Activated CD4-positive, alpha-beta T cell treated with anti-CD3 and anti-CD28 coated beads, Interleukin-2, amount 50 U/mL, for 1 hour (primary cell): ENCODE data around the gene UCN2.
A peak's percentile ranks its signal among the peaks of the same experiment; 100 is the strongest.
"Not testable (repeated sequence)": the region's sequence is repeated elsewhere in the genome, so short reads cannot be mapped to it uniquely, and the experiment has no call there.

Source experiments
- DNase-seq: peaks from one replicate; pipeline ENCODE4 v3.0.0-alpha.2; 2020

The UCN2 gene

GRCh38 chr3:48560648-48561018 lies 2.9 kb downstream of the UCN2 start:
- no peak for DNase-seq

DNA sequence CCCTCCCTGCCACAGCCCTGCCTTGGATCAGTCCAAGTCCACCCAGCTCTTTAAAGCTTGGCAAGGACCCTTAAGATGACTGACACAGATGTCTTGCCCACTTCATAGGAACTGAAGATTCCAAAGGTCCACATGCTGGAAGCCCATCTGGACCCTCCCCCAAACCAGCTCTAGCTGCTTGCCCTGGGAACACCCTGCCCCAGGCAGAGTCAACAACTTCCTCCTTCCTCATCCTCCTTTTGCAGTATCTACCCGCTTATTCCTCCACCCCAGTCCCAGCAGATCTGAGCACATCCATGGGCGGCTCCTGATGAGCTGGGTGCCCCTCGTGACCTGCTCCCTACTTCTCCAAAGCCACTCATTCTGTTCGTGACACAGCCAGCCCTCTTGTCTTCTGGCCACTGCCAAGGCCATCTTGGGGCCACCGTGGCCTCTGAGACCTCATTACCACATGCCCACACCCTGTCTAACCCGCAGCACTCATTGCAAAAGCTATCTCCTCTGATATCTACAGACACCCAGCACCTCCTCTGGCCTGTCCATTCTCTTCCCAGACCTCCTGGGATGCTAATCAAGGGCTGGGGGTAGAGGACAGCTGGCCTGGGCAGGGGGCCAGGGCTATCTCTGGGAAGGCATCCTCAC lies 5.0 kb downstream of the UCN2 start:
- no peak for DNase-seq

DNA sequence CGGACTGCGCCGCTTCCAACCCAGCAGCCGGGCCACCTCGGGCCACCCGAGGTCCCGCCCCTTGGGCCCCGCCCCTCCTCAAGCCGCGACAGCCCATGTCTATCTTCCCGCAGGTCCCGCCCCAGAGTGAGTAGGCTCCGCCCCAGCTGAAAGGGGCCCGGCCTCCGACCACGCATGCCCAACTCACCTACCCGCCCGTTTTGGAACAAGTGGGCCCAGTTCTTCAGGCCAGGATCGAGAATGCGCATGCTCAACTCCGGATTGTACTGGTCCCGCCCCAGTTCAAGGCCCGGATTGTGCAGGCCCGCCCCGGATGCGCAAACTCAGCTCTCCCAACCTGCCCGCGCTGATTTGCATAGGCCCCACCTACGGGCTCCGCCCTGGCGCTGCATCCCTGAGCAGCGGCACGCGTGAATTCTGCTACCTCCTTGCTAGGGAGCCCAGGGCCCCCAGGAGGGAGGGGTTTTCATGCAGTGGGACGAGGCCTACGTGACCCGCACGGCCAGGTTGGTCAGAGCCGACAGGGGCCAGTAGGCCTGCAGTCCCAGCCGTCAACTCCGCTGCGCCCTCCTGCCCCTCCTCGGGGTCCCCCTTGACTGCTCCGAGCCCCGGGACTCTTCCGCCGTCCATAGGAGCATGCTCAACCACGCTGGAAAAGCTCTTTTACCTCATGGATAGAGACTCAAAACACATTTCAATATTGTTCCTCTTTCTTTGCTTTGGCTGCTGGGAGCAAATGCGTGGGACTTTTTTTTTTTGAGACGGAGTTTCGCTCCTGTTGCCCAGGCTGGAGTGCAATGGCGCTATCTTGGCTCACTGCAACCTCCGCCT lies 6.6 kb downstream of the UCN2 start, which contains the start of gene PFKFB4:
PFKFB4 (minus strand) TSS at position 8 of the 831 bp plus-strand sequence. CDS start 26 bp downstream, outside the sequence.
- peak; percentile 99 for DNase-seq

DNA sequence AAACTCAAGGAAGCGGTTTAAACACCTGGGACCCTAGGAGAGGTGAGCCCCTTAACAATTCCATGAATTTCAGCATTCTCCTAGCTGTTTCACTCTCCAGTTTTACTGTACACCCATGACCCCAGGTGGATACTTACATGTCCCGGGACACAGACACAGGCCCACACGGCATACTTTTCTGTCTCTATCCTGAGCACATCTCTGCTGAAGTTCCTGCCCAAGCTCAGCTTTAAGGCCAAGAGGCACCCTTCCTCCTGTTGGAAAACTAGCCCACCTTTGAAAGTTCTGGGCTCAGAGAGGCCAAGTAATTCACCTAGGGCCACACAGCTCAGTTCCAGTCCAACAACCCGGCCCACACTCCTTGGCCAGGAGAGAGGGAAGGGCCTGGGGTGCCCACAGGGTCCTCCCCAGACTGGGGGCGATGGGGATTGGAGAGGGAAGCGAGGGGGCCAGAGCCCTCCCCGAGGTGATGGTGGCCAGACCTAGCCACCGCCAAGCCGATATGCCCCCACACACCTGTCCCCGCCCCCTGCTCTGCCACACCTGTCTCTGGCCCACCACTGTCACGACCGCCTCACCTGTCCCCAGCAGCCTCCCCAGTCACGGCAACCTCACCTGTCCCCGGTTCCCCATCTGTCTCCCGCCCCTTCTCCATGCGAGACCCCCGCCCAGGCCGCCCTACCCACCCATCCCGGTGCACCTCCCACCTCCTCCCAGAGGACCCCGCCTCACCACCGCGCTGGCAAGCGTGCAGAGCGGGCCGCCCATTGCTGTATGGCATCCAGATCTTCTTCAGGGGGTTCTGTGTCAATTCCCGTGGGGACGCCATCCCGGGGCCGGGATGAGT lies 7.4 kb downstream of the UCN2 start:
- no peak for DNase-seq

- DNase-seq, result no peak
These were observed 8.2 kb downstream of the UCN2 start for GRCh38 chr3:48555231-48555948.

- no peak for DNase-seq
These were observed 9.4 kb downstream of the UCN2 start for GRCh38 chr3:48553886-48554845.

DNA sequence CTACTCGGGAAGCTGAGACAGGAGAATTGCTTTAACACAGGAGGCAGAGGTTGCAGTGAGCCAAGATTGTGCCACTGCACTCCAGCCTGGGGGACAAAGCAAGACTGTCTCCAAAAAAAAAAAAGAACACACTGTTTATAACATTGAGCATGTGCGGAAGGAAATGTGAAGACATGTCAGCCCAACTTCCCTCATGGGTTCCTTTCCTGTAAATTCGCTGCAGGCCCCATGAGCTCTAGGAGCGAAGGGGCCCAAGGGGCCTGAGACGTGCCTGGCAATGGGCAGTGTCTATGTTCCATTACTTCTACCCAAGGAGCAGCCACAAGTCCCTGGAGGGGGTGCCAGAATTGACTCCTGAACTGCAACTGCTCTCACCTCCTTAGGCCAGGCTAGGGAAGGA lies 10.2 kb downstream of the UCN2 start:
- DNase-seq, result no peak

DNA sequence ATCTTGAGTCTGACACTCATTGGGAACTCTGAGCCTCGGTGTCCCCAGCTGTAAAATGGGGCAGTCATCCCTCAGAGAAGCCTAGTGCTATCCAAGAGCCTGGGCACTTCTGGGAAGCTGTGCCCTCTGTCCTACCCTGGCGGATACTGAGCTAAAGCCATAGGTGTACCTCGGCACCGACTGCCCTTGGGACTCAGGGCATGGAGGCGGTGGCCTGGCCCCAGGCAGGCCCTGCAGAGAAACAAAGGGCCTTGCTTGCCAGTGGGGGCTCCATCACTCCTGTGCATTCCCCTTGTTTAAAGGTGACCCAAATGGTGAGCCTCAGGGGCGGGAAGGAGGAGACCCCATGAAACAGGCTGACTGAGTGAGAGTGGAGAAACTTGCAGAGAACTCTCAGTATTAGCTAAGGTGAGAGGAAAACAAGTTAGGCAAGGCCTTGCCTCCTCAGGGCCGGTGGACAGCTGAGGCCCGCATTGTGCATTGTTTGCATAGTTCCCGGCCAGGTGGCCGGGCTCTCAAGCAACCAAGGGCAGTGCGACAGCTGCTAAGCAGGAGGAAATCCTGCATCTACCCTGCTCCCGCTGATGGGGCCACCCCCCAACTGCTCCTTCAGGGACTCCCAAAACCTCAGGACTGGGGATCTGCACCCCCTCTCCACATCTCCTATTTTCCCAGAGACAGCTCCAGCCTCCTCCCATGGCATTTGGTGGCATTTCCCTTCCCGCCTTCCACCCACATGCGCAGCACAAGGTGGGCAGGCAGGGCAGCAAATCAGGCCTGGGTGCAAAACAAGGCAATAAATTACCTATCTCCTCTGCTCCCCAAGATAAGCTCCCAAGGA lies 11.2 kb downstream of the UCN2 start:
- DNase-seq, result no peak

- DNase-seq, result not testable (repeated sequence)
These were observed 11.9 kb downstream of the UCN2 start for GRCh38 chr3:48551651-48552050.

DNA sequence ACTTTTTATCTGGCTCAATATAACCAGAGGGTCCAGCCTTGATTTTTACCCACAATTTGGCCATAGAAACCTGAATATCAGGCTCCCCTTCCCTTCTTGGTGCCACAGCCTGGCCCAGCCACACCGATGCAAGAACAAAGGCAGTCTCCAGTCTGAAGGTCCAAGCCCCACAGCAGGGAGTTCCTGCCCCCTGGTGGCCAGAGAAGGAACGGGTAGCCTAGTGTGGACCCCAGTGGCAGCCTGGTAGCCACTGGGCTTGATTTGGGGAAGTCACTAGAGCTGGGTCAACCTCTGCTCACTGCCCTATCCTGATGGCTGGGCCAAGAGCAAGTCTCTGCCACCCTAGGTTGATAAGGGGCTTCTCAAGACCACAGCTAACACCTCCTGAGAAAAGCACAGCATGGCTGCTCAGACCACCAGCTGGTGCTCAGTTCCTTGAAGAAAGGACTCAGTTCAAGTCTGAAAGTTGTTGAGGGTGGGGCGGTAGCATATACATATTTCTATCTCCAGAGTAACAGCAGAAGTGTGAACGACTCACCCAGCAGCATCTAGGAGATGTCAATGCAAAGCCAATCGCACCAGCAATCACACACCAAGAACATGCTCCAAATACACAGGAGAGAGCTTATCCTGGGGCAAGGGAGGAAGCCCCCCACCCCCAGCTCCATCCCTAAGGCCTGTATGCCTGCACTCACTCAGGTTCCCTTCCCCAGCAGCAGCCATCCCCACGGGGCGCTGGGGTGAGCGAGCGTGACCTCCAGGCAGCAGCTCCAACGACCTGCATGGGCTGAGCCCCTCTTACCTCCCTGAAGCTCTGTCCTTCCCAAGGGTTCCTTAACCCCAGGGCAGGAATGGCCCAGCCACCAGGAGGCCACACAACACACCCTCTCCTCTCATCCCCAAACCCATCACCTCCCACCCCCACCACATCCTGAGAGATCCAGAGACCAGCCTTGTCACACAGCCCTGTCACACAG lies 14.6 kb downstream of the UCN2 start:
- DNase-seq, result peak; percentile 85

- no peak for DNase-seq
These were observed 15.5 kb downstream of the UCN2 start for GRCh38 chr3:48548126-48548525.

DNA sequence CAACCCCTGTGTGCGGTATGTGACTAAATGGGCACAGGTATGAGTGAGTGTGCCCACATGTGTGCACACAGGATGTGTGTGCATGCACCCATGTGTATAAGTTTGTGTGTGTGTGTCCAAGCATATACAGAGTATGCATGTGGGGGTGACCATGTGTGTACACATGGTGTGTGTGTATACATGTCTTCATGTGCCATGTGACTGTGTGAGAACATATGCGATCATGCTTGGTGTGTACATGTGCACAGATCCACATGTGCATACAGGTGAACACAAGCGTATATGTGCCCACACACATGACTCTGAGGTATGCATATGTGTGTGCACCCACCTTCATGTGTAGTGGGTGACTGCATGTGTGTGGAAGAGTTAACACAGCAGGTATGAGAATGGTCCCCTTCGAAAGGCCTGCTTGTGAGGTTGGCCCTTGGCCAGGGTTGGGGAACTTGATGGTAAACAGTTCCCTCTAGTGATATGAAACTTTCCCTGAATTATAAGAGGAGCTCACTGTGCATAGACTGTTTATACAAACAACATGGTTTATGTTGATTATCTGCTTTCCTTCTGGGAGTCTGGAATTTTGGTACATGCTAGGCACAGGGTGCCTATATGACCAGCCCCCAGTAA lies 17.3 kb downstream of the UCN2 start:
- DNase-seq, result no peak

GRCh38 chr3:48544141-48544540 lies 19.4 kb downstream of the UCN2 start:
- DNase-seq, result no peak

DNA sequence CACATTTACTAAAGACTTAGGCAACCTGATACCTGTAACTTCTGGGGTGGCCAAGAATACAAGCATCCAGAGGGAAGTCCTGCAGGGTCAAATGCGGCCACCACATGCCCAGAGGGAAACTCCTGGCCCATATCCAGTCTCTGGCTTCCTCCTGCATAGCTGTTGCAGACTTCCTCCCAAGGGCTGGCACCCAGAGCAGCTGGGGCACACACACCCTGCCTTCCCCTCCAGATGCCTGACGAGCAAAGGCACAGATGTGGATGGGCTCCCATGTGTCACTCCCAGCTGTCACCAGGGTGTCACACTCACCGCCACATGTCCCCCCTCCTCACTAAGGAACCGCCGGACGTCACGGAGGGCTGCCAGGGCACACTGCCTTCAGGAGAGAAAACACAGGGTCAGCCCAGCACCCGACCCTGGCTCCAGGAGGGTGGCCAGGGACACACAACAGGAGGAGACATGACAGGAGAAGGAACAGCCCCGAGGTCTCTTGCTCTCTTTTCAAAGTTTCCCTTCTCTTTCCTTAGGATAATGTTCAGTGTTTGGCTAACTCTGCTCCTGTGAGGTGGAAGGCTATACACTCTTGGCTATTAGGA lies 20.2 kb downstream of the UCN2 start:
- no peak for DNase-seq

DNA sequence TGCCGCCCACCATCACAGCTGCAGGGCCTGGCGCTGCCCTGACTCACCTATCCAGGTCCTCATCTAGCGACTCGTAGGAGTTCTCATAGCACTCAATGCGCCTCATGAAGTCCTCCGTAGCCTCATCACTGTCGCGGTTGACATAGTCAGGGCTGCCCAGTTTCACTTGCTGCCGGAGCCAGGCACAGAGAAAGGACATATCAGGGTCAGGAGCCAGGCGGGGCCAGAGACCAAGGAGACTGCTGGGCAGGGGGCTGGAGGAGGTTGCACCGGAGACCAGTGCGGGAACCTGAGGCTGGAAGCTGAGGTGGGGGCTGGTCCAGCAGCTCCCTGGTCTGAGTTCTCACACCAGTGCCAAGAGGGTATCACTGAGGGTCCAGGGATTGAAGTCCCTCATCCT lies 25.1 kb downstream of the UCN2 start:
- no peak for DNase-seq

DNA sequence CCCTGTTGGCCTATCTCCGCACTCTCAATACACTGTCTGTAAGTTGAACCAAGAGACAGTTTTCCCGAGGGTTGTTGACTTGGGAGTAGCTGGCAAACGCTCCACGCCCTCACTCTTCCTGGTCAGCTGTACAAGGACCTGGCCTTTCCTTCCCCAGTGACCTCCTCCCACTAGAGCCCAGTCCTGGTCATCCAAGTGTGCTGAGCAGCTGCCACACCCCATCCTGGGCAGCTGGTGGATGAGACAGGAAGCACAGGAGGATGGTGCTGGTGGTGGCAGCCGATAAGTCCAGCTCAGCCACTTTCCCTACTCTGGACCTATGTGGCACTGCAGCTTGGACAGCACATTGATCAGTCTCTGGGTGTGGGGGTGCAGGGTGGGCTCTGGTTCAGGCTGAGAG lies 26.8 kb downstream of the UCN2 start:
- no peak for DNase-seq

DNA sequence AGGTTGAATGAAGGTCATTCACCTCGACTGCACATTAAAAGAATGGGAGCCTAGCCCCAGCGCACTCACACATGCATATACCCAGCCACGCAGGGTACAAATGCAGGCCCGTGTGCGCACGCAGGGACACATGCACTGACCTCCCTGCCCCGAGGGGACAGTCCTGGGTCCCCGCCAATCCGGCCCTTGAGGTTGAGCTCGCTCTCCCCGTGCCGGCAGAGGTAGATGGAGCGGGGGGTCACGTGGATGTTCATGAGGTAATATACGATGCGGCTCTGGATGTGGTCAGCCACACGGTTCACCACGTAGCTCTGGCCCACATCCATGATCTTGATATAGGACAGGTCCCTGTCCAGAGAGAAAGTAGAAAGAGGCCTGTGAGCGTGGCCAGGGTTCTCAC lies 27.5 kb downstream of the UCN2 start:
- no peak for DNase-seq

- DNase-seq, result no peak
These were observed 28.0 kb downstream of the UCN2 start for GRCh38 chr3:48535578-48535977.

DNA sequence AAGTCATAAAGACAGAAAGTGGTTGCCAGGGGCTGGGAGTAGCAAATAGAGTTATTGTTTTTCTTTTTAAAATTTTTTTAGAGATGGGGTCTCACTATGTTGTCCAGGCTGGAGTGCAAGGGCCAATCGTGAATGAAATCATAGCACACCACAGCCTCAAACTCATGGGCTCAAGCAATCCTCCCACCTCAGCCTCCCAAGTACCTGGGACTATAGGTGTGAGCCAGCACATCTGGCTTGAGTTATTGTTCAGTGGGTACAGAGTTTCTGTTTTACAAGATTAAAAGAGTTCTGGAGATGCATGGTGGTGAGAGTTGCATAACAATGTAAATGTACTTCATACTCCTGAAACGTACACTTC lies 30.6 kb downstream of the UCN2 start:
- DNase-seq, result no peak
